SK-N-SH (cell line): Measurements from ENCODE around the gene PCDHGC5. TPM values are rescaled to one million over a fixed set of nuclear protein-coding genes. Genes with fewer than 3 reads are reported as not detected.

Experiments
- CTCF ChIA-PET: fragments of 300-600, 350-600 bp; formaldehyde crosslinking; extraction: SDS; loops from one replicate; lab custom pipeline; 2021; lab: Yijun Ruan, JAX
- POLR2A ChIA-PET: fragments of 350-600 bp; sonication (Branson Sonifier 250); formaldehyde crosslinking; extraction: SDS; loops from one replicate; lab custom pipeline; 2020; ENCODE audit warnings: antibody characterized with exemption, inconsistent platforms; lab: Yijun Ruan, JAX
- DNase-seq: peaks from one replicate; pipeline ENCODE4 v3.0.0; 2012
- H2AFZ ChIP-seq: fragments of 200-600 bp; sonication (generic); 2 replicates; pipeline ENCODE4 v1.8.1; 2016; ENCODE audit warnings: antibody characterized with exemption, mild to moderate bottlenecking, low read depth
- H3F3A ChIP-seq: fragments of 200-600 bp; sonication (generic); replicated peaks from 2 replicates; pipeline ENCODE3; 2016; ENCODE audit warnings: antibody characterized with exemption, mild to moderate bottlenecking; ENCODE audit not compliant: insufficient read depth
- H3K27ac ChIP-seq, 2 experiments: fragments of 200-500 bp in 1 of 2; fragments of 200-600 bp in 1 of 2; sonication (Bioruptor generic) in 1 of 2; sonication (generic), shearing (Covaris generic) in 1 of 2; 2 replicates each; pipeline versions ENCODE4 v1.5.1 to v1.6.1; 2014 to 2016; ENCODE audit warnings: low read depth in 2 of 2, inconsistent platforms in 1 of 2, low read length in 1 of 2, mild to moderate bottlenecking in 1 of 2, mixed read lengths in 1 of 2
- H3K27me3 ChIP-seq: fragments of 200-600 bp; sonication (generic), shearing (Covaris generic); 2 replicates; pipeline ENCODE4 v1.6.1; 2016; ENCODE audit warnings: mixed run types; ENCODE audit not compliant: insufficient read depth
- H3K36me3 ChIP-seq, 2 experiments: fragments of 200-500 bp in 1 of 2; fragments of 200-600 bp in 1 of 2; sonication (Bioruptor generic) in 1 of 2; sonication (generic) in 1 of 2; replicated peaks in 1 of 2; 2 replicates each; pipeline versions ENCODE3 to v1.5.1; 2014 to 2016; ENCODE audit warnings: low read length in 1 of 2, mild to moderate bottlenecking in 1 of 2; ENCODE audit not compliant: insufficient read depth in 2 of 2, control insufficient read depth in 1 of 2
- H3K4me1 ChIP-seq, 2 experiments: fragments of 200-500 bp in 1 of 2; fragments of 200-600 bp in 1 of 2; sonication (Bioruptor generic) in 1 of 2; sonication (generic), shearing (Covaris generic) in 1 of 2; 2 replicates each; pipeline versions ENCODE4 v1.5.1 to v1.6.1; 2014 to 2016; ENCODE audit warnings: low read depth in 1 of 2, low read length in 1 of 2, mixed run types in 1 of 2; ENCODE audit not compliant: insufficient read depth in 2 of 2, control insufficient read depth in 1 of 2
- H3K4me2 ChIP-seq: fragments of 200-600 bp; sonication (generic), shearing (Covaris generic); 2 replicates; pipeline ENCODE4 v1.6.1; 2017; ENCODE audit warnings: mixed run types
- H3K4me3 ChIP-seq, 2 experiments: fragments of 200-500 bp in 1 of 2; fragments of 200-600 bp in 1 of 2; sonication (Bioruptor generic) in 1 of 2; sonication (generic), shearing (Covaris generic) in 1 of 2; 2 replicates each; pipeline versions ENCODE4 v1.5.1 to v1.8.1; 2014 to 2016; ENCODE audit warnings: low read depth in 2 of 2, inconsistent platforms in 1 of 2, low read length in 1 of 2, mild to moderate bottlenecking in 1 of 2, mixed read lengths in 1 of 2, moderate library complexity in 1 of 2
- H3K79me2 ChIP-seq: fragments of 200-600 bp; sonication (generic); 2 replicates; pipeline ENCODE4 v1.8.1; 2017; ENCODE audit warnings: mild to moderate bottlenecking; ENCODE audit not compliant: insufficient read depth
- H3K9ac ChIP-seq: fragments of 200-600 bp; sonication (generic); 2 replicates; pipeline ENCODE4 v1.6.1; 2017; ENCODE audit warnings: mixed run types
- H3K9me2 ChIP-seq: fragments of 200-600 bp; sonication (generic); 2 replicates; pipeline ENCODE4 v1.6.1; 2017; ENCODE audit warnings: mixed run types
- H3K9me3 ChIP-seq: fragments of 200-600 bp; sonication (generic); 2 replicates; pipeline ENCODE4 v1.6.1; 2017; ENCODE audit warnings: mixed run types, mild to moderate bottlenecking, moderate library complexity
- H4K20me1 ChIP-seq: fragments of 200-600 bp; sonication (generic); 2 replicates; pipeline ENCODE4 v1.6.1; 2017; ENCODE audit warnings: mild to moderate bottlenecking, mixed run types; ENCODE audit not compliant: insufficient read depth
- CHD2 ChIP-seq: fragments of 150-350 bp; IDR thresholded peaks from 2 replicates; pipeline ENCODE4 v1.6.1; 2018; ENCODE audit warnings: low read length; ENCODE audit not compliant: partially characterized antibody
- CTCF ChIP-seq: fragments of 200-600 bp; sonication (generic); IDR thresholded peaks from 2 replicates; pipeline ENCODE4 v1.6.1; 2017; ENCODE audit warnings: antibody characterized with exemption, mild to moderate bottlenecking, moderate library complexity
- ELF1 ChIP-seq: IDR thresholded peaks from 2 replicates; pipeline ENCODE4 v1.4.0; 2012
- EP300 ChIP-seq, 2 experiments: IDR thresholded peaks; 2 replicates each; pipeline versions ENCODE4 v1.4.0 to v1.6.1; 2012; ENCODE audit warnings: borderline replicate concordance in 1 of 2, low read depth in 1 of 2, low read length in 1 of 2
- EZH2phosphoT487 ChIP-seq: fragments of 200-600 bp; sonication (generic); IDR thresholded peaks from 2 replicates; pipeline ENCODE4 v1.6.1; 2017; ENCODE audit warnings: low read depth, mixed run types, mild to moderate bottlenecking, antibody characterized with exemption, moderate library complexity, borderline replicate concordance
- FOXM1 ChIP-seq: IDR thresholded peaks from 2 replicates; pipeline ENCODE4 v1.4.0; 2012; ENCODE audit warnings: low read depth, mild to moderate bottlenecking
- GATA2 ChIP-seq: sonication (generic); formaldehyde crosslinking; IDR thresholded peaks from 2 replicates; pipeline ENCODE4 v1.5.0; 2020; ENCODE audit warnings: mild to moderate bottlenecking, missing genetic modification reagents
- JUND ChIP-seq: IDR thresholded peaks from 2 replicates; pipeline ENCODE4 v1.4.0; 2012
- MAX ChIP-seq: IDR thresholded peaks from 2 replicates; pipeline ENCODE4 v1.4.0; 2012; ENCODE audit warnings: low read depth
- MEF2A ChIP-seq: IDR thresholded peaks from 2 replicates; pipeline ENCODE4 v1.4.0; 2012; ENCODE audit warnings: low read depth, borderline replicate concordance
- NFIC ChIP-seq: IDR thresholded peaks from 2 replicates; pipeline ENCODE4 v1.4.0; 2012; ENCODE audit warnings: borderline replicate concordance
- PBX3 ChIP-seq: IDR thresholded peaks from 2 replicates; pipeline ENCODE4; 2012
- RAD21 ChIP-seq: IDR thresholded peaks from 2 replicates; pipeline ENCODE4 v1.6.1; 2012; ENCODE audit warnings: mild to moderate bottlenecking, low read length
- RCOR1 ChIP-seq: fragments of 150-350 bp; IDR thresholded peaks from 2 replicates; pipeline ENCODE4 v1.6.1; 2017; ENCODE audit warnings: antibody characterized with exemption, low read length
- RFX5 ChIP-seq: IDR thresholded peaks from 2 replicates; pipeline ENCODE4 v1.6.1; 2012; ENCODE audit warnings: mild to moderate bottlenecking, improper control_type of control experiment, low read length
- RXRA ChIP-seq: IDR thresholded peaks from 2 replicates; pipeline ENCODE4 v1.4.0; 2012; ENCODE audit warnings: low read depth, mild to moderate bottlenecking, borderline replicate concordance
- TAF1 ChIP-seq: IDR thresholded peaks from 2 replicates; pipeline ENCODE4 v1.6.1; 2012; ENCODE audit warnings: low read depth, mild to moderate bottlenecking, low read length, moderate library complexity, borderline replicate concordance
- YY1 ChIP-seq: IDR thresholded peaks from 2 replicates; pipeline ENCODE4 v1.4.0; 2012; ENCODE audit warnings: low read depth, mild to moderate bottlenecking
- WGBS: methylation state at CpG from one replicate; pipeline ENCODE4 v1.1.6; 2017; ENCODE audit warnings: low lambda C conversion rate; 5-methylcytosine and 5-hydroxymethylcytosine counted together
- polyA plus RNA-seq, 3 experiments: library from polyadenylated mRNA; depleted of rRNA; stranded (reverse); fragments of >200 nt; gene quantifications; 2 replicates each; pipeline ENCODE4 v1.2.3, GENCODE V29; 2012
- TF ChIP-seq, protein P1 (sequence below): fragments of 150-350 bp; IDR thresholded peaks from 2 replicates; pipeline ENCODE4 v1.6.1; 2017; ENCODE audit warnings: antibody characterized with exemption, low read length, low read depth, borderline replicate concordance
- TF ChIP-seq, protein P2 (sequence below): fragments of 150-350 bp; IDR thresholded peaks from 2 replicates; pipeline ENCODE4 v1.6.1; 2016; ENCODE audit warnings: mild to moderate bottlenecking, low read depth, low read length

Gene PCDHGC5
- polyA plus RNA-seq, 1 of the 3 experiments (the other 2 are of a cell fraction) = 2.0 TPM

GRCh38 chr5:141475625-141476131, 13.2 kb upstream of the PCDHGC5 start, which contains the start of gene PCDHGC3 (continued):
- TF ChIP-seq, protein P1, sequence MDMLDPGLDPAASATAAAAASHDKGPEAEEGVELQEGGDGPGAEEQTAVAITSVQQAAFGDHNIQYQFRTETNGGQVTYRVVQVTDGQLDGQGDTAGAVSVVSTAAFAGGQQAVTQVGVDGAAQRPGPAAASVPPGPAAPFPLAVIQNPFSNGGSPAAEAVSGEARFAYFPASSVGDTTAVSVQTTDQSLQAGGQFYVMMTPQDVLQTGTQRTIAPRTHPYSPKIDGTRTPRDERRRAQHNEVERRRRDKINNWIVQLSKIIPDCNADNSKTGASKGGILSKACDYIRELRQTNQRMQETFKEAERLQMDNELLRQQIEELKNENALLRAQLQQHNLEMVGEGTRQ = no peak
- TF ChIP-seq RFX5 (peak; percentile 72), GATA2 (peak; percentile 20; the same call in 1 of the 2 replicates), ELF1 (peak; percentile 6; the same call in 1 of the 2 replicates), RAD21 (peak; percentile 85), CTCF (peak; percentile 45), EP300 (IDR thresholded peaks at IDR 0.05; ENCODE audit: borderline replicate concordance in 1 of 2, low read depth in 1 of 2, low read length in 1 of 2) (peak in 1 of 2 experiments; percentile 38; a peak in 1 of 4 replicates)
- TF ChIP-seq, all 33 proteins: peak for 17

DNA sequence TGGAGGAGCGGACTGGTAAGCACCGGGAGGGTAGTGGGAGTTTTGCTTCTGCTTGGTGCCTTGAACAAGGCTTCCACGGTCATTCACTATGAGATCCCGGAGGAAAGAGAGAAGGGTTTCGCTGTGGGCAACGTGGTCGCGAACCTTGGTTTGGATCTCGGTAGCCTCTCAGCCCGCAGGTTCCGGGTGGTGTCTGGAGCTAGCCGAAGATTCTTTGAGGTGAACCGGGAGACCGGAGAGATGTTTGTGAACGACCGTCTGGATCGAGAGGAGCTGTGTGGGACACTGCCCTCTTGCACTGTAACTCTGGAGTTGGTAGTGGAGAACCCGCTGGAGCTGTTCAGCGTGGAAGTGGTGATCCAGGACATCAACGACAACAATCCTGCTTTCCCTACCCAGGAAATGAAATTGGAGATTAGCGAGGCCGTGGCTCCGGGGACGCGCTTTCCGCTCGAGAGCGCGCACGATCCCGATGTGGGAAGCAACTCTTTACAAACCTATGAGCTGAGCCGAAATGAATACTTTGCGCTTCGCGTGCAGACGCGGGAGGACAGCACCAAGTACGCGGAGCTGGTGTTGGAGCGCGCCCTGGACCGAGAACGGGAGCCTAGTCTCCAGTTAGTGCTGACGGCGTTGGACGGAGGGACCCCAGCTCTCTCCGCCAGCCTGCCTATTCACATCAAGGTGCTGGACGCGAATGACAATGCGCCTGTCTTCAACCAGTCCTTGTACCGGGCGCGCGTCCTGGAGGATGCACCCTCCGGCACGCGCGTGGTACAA, 12.6 kb upstream of the PCDHGC5 start:
- Histone ChIP-seq H3K4me3 (peak overlapping the region; percentile 82 to 85), H3K9me2 (no peaks in the 10 kb centered on the region), H3K36me3 (peaks cover 0 to 29% of the 10 kb centered on the region in 2 experiments), H3F3A (peaks cover 25% of the 10 kb centered on the region), H3K79me2 (peaks cover 49% of the 10 kb centered on the region), H3K27ac (peak overlapping the region; percentile 92 to 94), H3K4me2 (peak overlapping the region; percentile 97), H3K27me3 (no peaks in the 10 kb centered on the region), H3K9ac (peak overlapping the region; percentile 83), H3K9me3 (no peaks in the 10 kb centered on the region), H3K4me1 (peaks cover 6 to 34% of the 10 kb centered on the region in 2 experiments; a peak in 3 of 4 replicates), H4K20me1 (peaks cover 44% of the 10 kb centered on the region), H2AFZ (0 out of 2 replicates have a peak overlapping the region, but pooled peaks have one; percentile 42)
- 19% methylated on average over 52 of the region's 58 CpGs for WGBS
- CTCF ChIA-PET = interaction anchor here (0.8 to 8.6 kb wide), 12 partner anchors 9 to 157 kb away, joined by 3 to 117 read pairs (median 16); partner anchors contain the start of genes PCDHGA4 and PCDHGC4
- POLR2A ChIA-PET = interaction anchor here (0.9 to 1.9 kb wide), 6 partner anchors 9 to 81 kb away, joined by 3 to 14 read pairs (median 10); partner anchors contain the start of gene PCDHGC4
- peak; percentile 65 for DNase-seq
- TF ChIP-seq, protein P1 = no peak
- TF ChIP-seq CHD2 = no peak
- no peak for TF ChIP-seq RAD21
- no peak for TF ChIP-seq CTCF
- TF ChIP-seq TAF1 = no peak; the same call in 1 of the 2 replicates
- TF ChIP-seq JUND = no peak
- TF ChIP-seq RCOR1 = no peak
- TF ChIP-seq, protein P2, sequence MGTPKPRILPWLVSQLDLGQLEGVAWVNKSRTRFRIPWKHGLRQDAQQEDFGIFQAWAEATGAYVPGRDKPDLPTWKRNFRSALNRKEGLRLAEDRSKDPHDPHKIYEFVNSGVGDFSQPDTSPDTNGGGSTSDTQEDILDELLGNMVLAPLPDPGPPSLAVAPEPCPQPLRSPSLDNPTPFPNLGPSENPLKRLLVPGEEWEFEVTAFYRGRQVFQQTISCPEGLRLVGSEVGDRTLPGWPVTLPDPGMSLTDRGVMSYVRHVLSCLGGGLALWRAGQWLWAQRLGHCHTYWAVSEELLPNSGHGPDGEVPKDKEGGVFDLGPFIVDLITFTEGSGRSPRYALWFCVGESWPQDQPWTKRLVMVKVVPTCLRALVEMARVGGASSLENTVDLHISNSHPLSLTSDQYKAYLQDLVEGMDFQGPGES = no peak
- no peak for TF ChIP-seq RXRA
- peak; percentile 31; the same call in 1 of the 2 replicates for TF ChIP-seq MAX
- TF ChIP-seq NFIC = no peak
- no peak for TF ChIP-seq FOXM1
- no peak for TF ChIP-seq EZH2phosphoT487
- TF ChIP-seq MEF2A = no peak
- peak; percentile 10; the same call in 1 of the 2 replicates for TF ChIP-seq YY1
- no peak for TF ChIP-seq PBX3
